ENCODE results near the gene MAGI2.

DNA sequence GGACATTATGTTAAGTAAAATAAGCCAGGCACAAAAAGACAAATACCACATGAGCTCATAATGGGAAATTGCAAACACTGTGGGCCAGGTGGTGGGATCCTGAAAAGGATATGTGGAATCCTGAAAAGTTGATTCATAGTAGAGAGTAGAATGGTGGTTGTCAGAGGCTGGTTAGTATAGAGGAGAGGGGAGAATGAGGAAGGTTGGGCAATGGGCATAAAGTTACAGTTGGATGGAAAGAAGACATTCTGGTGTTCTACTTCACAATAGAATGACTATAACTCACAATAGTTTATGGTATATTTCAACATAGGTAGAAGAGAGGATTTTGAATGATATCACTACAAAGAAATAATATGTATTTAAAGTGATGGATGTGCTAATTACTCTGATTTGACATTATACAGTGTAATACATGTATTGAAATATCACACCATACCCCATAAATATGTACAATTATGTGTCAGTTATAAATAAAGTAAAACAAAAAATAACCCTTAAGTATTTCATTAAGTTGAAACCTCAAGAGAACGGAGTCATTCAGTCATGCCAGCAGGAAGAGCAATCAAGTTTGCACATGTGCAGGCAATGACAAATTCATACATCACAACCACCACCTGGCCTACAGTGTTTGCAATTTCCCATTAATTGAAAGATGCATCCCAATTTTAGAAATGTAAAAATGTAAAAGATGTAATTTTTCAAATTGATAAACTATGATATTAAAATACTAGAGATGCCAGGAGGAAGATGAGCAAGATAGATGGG is 156.7 kb downstream of the MAGI2 start:
- TF ChIP-seq CTCF (conservative IDR thresholded peaks at IDR 0.05 in 1 of 2, IDR thresholded peaks at IDR 0.05 in 1 of 2; ENCODE audit: extremely low read depth in 1 of 2, insufficient read depth in 1 of 2, low read depth in 1 of 2, low read length in 2 of 2) (no peak), EZH2 (IDR thresholded peaks at IDR 0.05; ENCODE audit: borderline replicate concordance, low read length) (no peak)
